Stomach (tissue), 4 donors: ENCODE data around the gene TRIM16.
"Not testable (repeated sequence)": the region's sequence is repeated elsewhere in the genome, so short reads cannot be mapped to it uniquely, and the experiment has no call there.

Experiments
- POLR2A ChIP-seq, 4 donors: fragments of 450-650 bp; IDR thresholded peaks; one replicate each; pipeline ENCODE4 v1.6.1; 2016; ENCODE audit warnings: antibody characterized with exemption in 4 of 4, control low read depth in 2 of 4, mild to moderate bottlenecking in 1 of 4, moderate library complexity in 1 of 4
- POLR2AphosphoS5 ChIP-seq, 3 donors: sonication (generic); formaldehyde crosslinking; IDR thresholded peaks; one replicate each; pipeline ENCODE4 v1.6.1; 2016; ENCODE audit warnings: antibody characterized with exemption in 3 of 3
- TF ChIP-seq, protein P1 (sequence below), 7 experiments: fragments of 450-650 bp in 4 of 7; fragments of 200-600 bp in 3 of 7; sonication (generic) in 3 of 7; IDR thresholded peaks; one replicate each; pipeline ENCODE4 v1.5.1; 2016 to 2019; ENCODE audit warnings: antibody characterized with exemption in 7 of 7, control low read depth in 2 of 7, mild to moderate bottlenecking in 1 of 7

DNA sequence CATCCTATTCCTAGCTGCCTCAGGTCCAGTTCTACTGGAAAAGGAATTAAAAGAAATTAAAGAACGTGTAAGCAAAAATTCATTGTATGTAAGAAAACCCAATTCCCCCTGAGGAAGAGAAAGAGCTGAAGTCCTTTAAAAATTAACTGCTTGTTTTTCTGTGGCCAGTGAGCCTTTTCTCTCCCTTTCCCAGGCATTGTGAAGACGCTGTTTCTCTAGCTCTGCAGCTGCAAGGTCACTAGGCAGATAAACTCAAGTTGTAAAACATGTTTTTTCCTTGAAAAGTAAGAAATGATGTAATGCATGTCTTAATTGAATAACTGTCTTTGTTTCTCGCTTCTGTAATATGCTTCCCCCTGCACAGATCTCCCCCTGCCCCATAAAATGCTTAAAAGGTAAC is 29.7 kb downstream of the TRIM16 start:
- TF ChIP-seq, protein P1, sequence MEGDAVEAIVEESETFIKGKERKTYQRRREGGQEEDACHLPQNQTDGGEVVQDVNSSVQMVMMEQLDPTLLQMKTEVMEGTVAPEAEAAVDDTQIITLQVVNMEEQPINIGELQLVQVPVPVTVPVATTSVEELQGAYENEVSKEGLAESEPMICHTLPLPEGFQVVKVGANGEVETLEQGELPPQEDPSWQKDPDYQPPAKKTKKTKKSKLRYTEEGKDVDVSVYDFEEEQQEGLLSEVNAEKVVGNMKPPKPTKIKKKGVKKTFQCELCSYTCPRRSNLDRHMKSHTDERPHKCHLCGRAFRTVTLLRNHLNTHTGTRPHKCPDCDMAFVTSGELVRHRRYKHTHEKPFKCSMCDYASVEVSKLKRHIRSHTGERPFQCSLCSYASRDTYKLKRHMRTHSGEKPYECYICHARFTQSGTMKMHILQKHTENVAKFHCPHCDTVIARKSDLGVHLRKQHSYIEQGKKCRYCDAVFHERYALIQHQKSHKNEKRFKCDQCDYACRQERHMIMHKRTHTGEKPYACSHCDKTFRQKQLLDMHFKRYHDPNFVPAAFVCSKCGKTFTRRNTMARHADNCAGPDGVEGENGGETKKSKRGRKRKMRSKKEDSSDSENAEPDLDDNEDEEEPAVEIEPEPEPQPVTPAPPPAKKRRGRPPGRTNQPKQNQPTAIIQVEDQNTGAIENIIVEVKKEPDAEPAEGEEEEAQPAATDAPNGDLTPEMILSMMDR (IDR thresholded peaks at IDR 0.05): not testable (repeated sequence)
- not testable (repeated sequence) for TF ChIP-seq POLR2A, POLR2AphosphoS5 (IDR thresholded peaks at IDR 0.05)
